Trophoblast cell (in vitro differentiated cells and primary cell): ENCODE measurements around the gene NFATC1.

ENCODE experiments used
- DNase-seq, 2 donors: peaks; one replicate each; pipeline ENCODE4 v3.0.0-alpha.2; 2016
- H2AFZ ChIP-seq: 2 replicates; pipeline ENCODE4 v1.6.1; 2013; ENCODE audit warnings: low read length, moderate library complexity, mild to moderate bottlenecking; ENCODE audit not compliant: insufficient read depth, poor library complexity
- H2AK5ac ChIP-seq: 2 replicates; pipeline ENCODE4 v1.6.1; 2013; ENCODE audit warnings: mild to moderate bottlenecking, low read length
- H2BK120ac ChIP-seq: 2 replicates; pipeline ENCODE4 v1.6.1; 2013; ENCODE audit warnings: low read length, mild to moderate bottlenecking, moderate library complexity; ENCODE audit not compliant: insufficient read depth, poor library complexity
- H2BK12ac ChIP-seq: 2 replicates; pipeline ENCODE4 v1.6.1; 2013; ENCODE audit warnings: mild to moderate bottlenecking, low read length, moderate library complexity
- H2BK5ac ChIP-seq: 2 replicates; pipeline ENCODE4 v1.6.1; 2013; ENCODE audit warnings: low read length, low read depth, moderate library complexity, mild to moderate bottlenecking; ENCODE audit not compliant: poor library complexity
- H3K14ac ChIP-seq: 2 replicates; pipeline ENCODE4 v1.6.1; 2013; ENCODE audit warnings: mild to moderate bottlenecking, low read length
- H3K18ac ChIP-seq: 2 replicates; pipeline ENCODE4 v1.6.1; 2013; ENCODE audit warnings: mild to moderate bottlenecking, low read length
- H3K23ac ChIP-seq: 2 replicates; pipeline ENCODE4 v1.6.1; 2013; ENCODE audit warnings: low read length
- H3K27ac ChIP-seq: 2 replicates; pipeline ENCODE4 v1.5.1; 2013; ENCODE audit warnings: low read depth, mild to moderate bottlenecking, inconsistent platforms, low read length, moderate library complexity
- H3K27me3 ChIP-seq: 2 replicates; pipeline ENCODE4 v1.6.1; 2013; ENCODE audit warnings: inconsistent platforms, mild to moderate bottlenecking, low read length, moderate library complexity; ENCODE audit not compliant: insufficient read depth
- H3K36me3 ChIP-seq, 2 experiments: 1 replicate in 1 of 2; 2 replicates in 1 of 2; pipeline ENCODE4 v1.6.1; 2013; ENCODE audit warnings: low read length in 2 of 2, mild to moderate bottlenecking in 2 of 2, moderate library complexity in 1 of 2; ENCODE audit not compliant: insufficient read depth in 2 of 2, control insufficient read depth in 1 of 2
- H3K4ac ChIP-seq: 2 replicates; pipeline ENCODE4 v1.6.1; 2013; ENCODE audit warnings: low read depth, mild to moderate bottlenecking, low read length, moderate library complexity
- H3K4me1 ChIP-seq, 2 experiments: 1 replicate in 1 of 2; 2 replicates in 1 of 2; pipeline ENCODE4 v1.6.1; 2013; ENCODE audit warnings: low read length in 2 of 2, mild to moderate bottlenecking in 2 of 2, moderate library complexity in 1 of 2; ENCODE audit not compliant: insufficient read depth in 2 of 2, control insufficient read depth in 1 of 2
- H3K4me2 ChIP-seq: 2 replicates; pipeline ENCODE4 v1.6.1; 2013; ENCODE audit warnings: inconsistent platforms, mild to moderate bottlenecking, low read length, moderate library complexity
- H3K4me3 ChIP-seq: 2 replicates; pipeline ENCODE4 v1.5.1; 2013; ENCODE audit warnings: mild to moderate bottlenecking, low read depth, low read length, inconsistent platforms
- H3K79me1 ChIP-seq: one replicate; pipeline ENCODE4 v1.6.1; 2013; ENCODE audit warnings: low read length
- H3K79me2 ChIP-seq: 2 replicates; pipeline ENCODE4 v1.6.1; 2013; ENCODE audit warnings: low read length, mild to moderate bottlenecking; ENCODE audit not compliant: control insufficient read depth, insufficient read depth, poor library complexity
- H3K9ac ChIP-seq: 2 replicates; pipeline ENCODE4 v1.6.1; 2013; ENCODE audit warnings: mild to moderate bottlenecking, low read length
- H3K9me3 ChIP-seq: 2 replicates; pipeline ENCODE4 v1.6.1; 2013; ENCODE audit warnings: low read depth, mild to moderate bottlenecking, control low read depth, inconsistent platforms, low read length; ENCODE audit not compliant: insufficient read depth
- H4K12ac ChIP-seq: 2 replicates; pipeline ENCODE4 v1.6.1; 2013; ENCODE audit warnings: low read depth, mild to moderate bottlenecking, low read length, moderate library complexity
- H4K8ac ChIP-seq: 2 replicates; pipeline ENCODE4 v1.6.1; 2013; ENCODE audit warnings: low read depth, mild to moderate bottlenecking, low read length, moderate library complexity
- H4K91ac ChIP-seq: one replicate; pipeline ENCODE4 v1.6.1; 2013; ENCODE audit warnings: low read depth, mild to moderate bottlenecking, low read length, moderate library complexity
- WGBS: extraction: QIAGEN DNeasy Blood & Tissue Kit; methylation state at CpG from one replicate; pipeline ENCODE4 v1.1.7; 2013; ENCODE audit warnings: missing lambda C conversion rate; ENCODE audit not compliant: insufficient read length, insufficient coverage; ENCODE audit errors: extremely low coverage; 5-methylcytosine and 5-hydroxymethylcytosine counted together

The NFATC1 gene

DNA sequence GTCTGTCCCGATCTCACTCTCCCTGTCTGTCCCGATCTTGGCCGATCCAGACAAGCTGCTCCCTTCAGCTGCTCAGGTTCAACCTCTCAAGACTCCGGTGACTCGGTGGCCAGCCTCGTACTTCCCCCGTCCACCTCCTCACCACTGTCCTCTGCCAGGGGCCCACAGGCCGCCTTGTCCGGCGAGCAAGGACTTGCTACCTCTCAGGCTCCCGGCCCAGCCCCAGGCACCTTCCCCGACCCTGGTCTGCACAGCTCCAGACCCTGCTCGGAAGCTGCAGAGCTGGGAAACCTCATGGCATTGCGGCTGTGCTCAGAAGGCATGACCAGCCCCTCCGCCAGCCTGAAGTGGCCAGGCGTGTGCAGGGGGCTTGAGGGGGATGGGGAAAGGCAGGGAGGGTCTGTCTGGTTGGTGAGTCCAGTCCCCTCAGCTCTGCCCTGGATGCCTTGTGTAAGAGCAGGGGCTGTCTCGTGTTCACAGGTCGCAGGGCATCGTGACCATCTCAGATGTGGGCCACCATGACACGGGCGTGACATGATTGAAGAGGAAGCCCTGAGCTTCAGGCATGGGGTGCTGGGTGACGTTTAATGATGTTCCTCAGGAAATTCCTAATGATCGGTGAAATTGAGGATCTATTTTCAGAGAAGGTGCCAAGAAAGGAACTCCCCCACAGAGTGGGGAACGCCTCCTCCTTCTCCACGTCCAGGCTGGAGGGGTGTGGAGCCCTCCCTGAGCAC is 162.6 kb downstream of the NFATC1 start:
- no peaks in the 10 kb centered on the region for H3K79me1 ChIP-seq
- H2AK5ac ChIP-seq = no peak overlapping the region
- H3K79me2 ChIP-seq = no peaks in the 10 kb centered on the region
- peaks cover 17% of the 10 kb centered on the region for H3K9me3 ChIP-seq
- H3K4me3 ChIP-seq = no peak overlapping the region
- H3K18ac ChIP-seq = no peak overlapping the region
- no peak overlapping the region for H3K14ac ChIP-seq
- H3K4me2 ChIP-seq = no peak overlapping the region
- no peak overlapping the region for H3K27ac ChIP-seq
- no peak overlapping the region for H2BK120ac ChIP-seq
- H3K9ac ChIP-seq = no peak overlapping the region
- no peak overlapping the region for H2BK12ac ChIP-seq
- H2BK5ac ChIP-seq = no peak overlapping the region
- WGBS = no CpG with 5 or more reads among the region's 25 CpGs
- no peak overlapping the region for H4K8ac ChIP-seq
- H3K4me1 ChIP-seq = peaks cover 3% of the 10 kb centered on the region in 2 experiments
- H4K12ac ChIP-seq = no peak overlapping the region
- no peak overlapping the region for H4K91ac ChIP-seq
- H2AFZ ChIP-seq = no peak overlapping the region
- no peaks in the 10 kb centered on the region for H3K27me3 ChIP-seq
- no peaks in the 10 kb centered on the region for H3K36me3 ChIP-seq
- no peak overlapping the region for H3K23ac ChIP-seq
- no peak for DNase-seq
- H3K4ac ChIP-seq = no peak overlapping the region

GRCh38 chr18:79558933-79559416 is 163.2 kb downstream of the NFATC1 start:
- no peak for DNase-seq
- H3K36me3 ChIP-seq = no peaks in the 10 kb centered on the region
- H3K27ac ChIP-seq = no peak overlapping the region
- no peaks in the 10 kb centered on the region for H3K27me3 ChIP-seq
- no peak overlapping the region for H4K91ac ChIP-seq
- no peak overlapping the region for H3K14ac ChIP-seq
- no peak overlapping the region for H3K4me2 ChIP-seq
- H4K8ac ChIP-seq = no peak overlapping the region
- H3K79me1 ChIP-seq = no peaks in the 10 kb centered on the region
- WGBS = no CpG with 5 or more reads among the region's 18 CpGs
- no peak overlapping the region for H3K23ac ChIP-seq
- H3K4me3 ChIP-seq = no peak overlapping the region
- H3K9ac ChIP-seq = no peak overlapping the region
- no peak overlapping the region for H2AFZ ChIP-seq
- H3K4me1 ChIP-seq = peaks cover 3% of the 10 kb centered on the region in 2 experiments
- H2AK5ac ChIP-seq = no peak overlapping the region
- peaks cover 17% of the 10 kb centered on the region for H3K9me3 ChIP-seq
- H2BK5ac ChIP-seq = no peak overlapping the region
- H3K4ac ChIP-seq = no peak overlapping the region
- no peak overlapping the region for H2BK120ac ChIP-seq
- no peak overlapping the region for H4K12ac ChIP-seq
- no peaks in the 10 kb centered on the region for H3K79me2 ChIP-seq
- no peak overlapping the region for H3K18ac ChIP-seq
- H2BK12ac ChIP-seq = no peak overlapping the region

DNA sequence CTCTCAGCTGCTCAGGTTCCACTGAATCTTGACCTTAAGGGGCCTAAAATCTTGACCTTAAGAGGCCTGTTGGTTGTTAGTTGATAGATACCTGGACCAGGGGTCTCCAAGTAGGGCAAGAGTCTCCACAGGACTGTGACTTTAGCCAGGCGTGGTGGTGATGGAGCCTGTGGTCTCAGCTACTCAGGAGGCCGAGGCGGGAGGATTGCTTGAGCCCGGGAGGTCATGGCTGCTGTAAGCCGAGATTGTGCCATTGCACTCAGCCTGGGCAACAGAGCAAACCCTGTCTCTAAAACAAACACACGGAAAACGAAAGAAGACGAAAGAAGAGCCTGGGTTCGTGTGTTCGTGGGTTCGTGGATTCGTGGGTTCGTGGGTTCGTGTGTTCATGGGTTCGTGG is 163.7 kb downstream of the NFATC1 start:
- Histone ChIP-seq H3K79me2 (no peaks in the 10 kb centered on the region), H3K27ac (no peak overlapping the region), H4K12ac (no peak overlapping the region), H3K4me3 (no peak overlapping the region), H3K4ac (no peak overlapping the region), H2BK5ac (no peak overlapping the region), H3K4me2 (no peak overlapping the region), H3K9ac (no peak overlapping the region), H3K23ac (no peak overlapping the region), H4K91ac (no peak overlapping the region), H3K27me3 (no peaks in the 10 kb centered on the region), H2BK120ac (no peak overlapping the region), H3K36me3 (no peaks in the 10 kb centered on the region), H3K4me1 (peaks cover 3% of the 10 kb centered on the region in 2 experiments), H2BK12ac (no peak overlapping the region), H2AK5ac (no peak overlapping the region), H2AFZ (no peak overlapping the region), H3K9me3 (peaks cover 17% of the 10 kb centered on the region), H4K8ac (no peak overlapping the region), H3K14ac (no peak overlapping the region), H3K18ac (no peak overlapping the region), H3K79me1 (no peaks in the 10 kb centered on the region)
- 100% methylated on average over 8 of the region's 15 CpGs for WGBS
- no peak for DNase-seq

DNA sequence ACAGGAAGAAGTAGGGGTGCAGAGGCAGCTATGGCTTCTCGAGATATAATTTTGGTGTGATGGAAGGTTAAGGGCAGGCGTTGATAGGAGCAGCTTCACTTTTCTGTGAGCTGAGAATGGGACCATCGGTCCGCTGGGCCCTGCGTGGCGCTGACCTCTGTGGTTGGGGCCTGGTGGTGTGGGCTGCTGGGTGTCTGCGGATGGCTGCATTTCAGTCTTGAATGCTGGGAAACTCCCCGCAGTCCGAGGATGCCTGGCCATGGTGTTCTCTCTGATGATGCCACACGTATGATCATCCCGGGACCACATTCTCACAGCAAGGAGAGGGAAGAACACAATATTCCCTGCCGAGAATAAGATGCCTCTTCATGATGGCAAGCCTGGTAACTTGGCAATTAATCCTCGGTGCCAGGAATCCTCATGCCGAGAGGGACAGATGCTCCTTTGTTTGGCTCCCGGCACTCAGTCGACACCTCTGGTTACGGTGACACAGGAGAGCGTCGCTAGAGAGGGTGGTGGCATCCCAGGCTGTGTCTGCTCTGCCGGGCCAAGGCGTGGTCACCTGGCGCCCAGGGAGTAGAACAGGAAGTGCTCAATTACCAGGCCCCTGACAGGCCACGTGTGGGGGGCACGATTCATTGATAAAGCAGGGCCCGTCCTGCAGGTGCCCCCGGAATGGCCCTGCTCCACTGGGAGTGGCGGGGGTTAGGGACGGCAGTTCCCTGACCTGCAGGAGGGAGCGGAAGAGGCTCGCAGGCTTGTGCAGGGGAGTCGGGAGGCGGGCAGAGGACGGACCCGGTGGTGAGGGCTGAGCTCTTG is 164.5 kb downstream of the NFATC1 start:
- H3K27ac ChIP-seq = no peak overlapping the region
- no peak overlapping the region for H4K8ac ChIP-seq
- H2BK120ac ChIP-seq = no peak overlapping the region
- no peak overlapping the region for H2BK5ac ChIP-seq
- no peak overlapping the region for H3K14ac ChIP-seq
- H2AK5ac ChIP-seq = no peak overlapping the region
- H3K23ac ChIP-seq = no peak overlapping the region
- H2BK12ac ChIP-seq = no peak overlapping the region
- DNase-seq = no peak
- peaks cover 0 to 2% of the 10 kb centered on the region in 2 experiments for H3K4me1 ChIP-seq
- no peak overlapping the region for H3K4me3 ChIP-seq
- H3K4me2 ChIP-seq = no peak overlapping the region
- no peaks in the 10 kb centered on the region for H3K79me1 ChIP-seq
- no CpG with 5 or more reads among the region's 34 CpGs for WGBS
- H4K91ac ChIP-seq = no peak overlapping the region
- H3K36me3 ChIP-seq = no peaks in the 10 kb centered on the region
- H3K4ac ChIP-seq = no peak overlapping the region
- H3K9me3 ChIP-seq = peaks cover 15% of the 10 kb centered on the region
- no peak overlapping the region for H2AFZ ChIP-seq
- no peak overlapping the region for H3K18ac ChIP-seq
- no peaks in the 10 kb centered on the region for H3K27me3 ChIP-seq
- no peak overlapping the region for H4K12ac ChIP-seq
- H3K9ac ChIP-seq = no peak overlapping the region
- no peaks in the 10 kb centered on the region for H3K79me2 ChIP-seq
